Activated CD4-positive, alpha-beta T cell treated with anti-CD3 and anti-CD28 coated beads for 36 hours (primary cell): ENCODE measurements around the gene B4GALNT4. TPM values are rescaled to one million over a fixed set of nuclear protein-coding genes. Genes with fewer than 3 reads are reported as not detected.
A peak's percentile ranks its signal among the peaks of the same experiment; 100 is the strongest.
"Not testable (repeated sequence)": the region's sequence is repeated elsewhere in the genome, so short reads cannot be mapped to it uniquely, and the experiment has no call there.

Experiments
- ATAC-seq: fragments of 200-7000 bp; cut with Tn5 transposase; one replicate; pipeline ENCODE4 v1.10.0; 2021; ENCODE audit warnings: mild to moderate bottlenecking, moderate library complexity
- CTCF ChIA-PET: fragments of 350-600 bp; sonication (Branson Sonifier 250); formaldehyde crosslinking; loops from one replicate; lab custom pipeline; 2021; ENCODE audit warnings: antibody characterized with exemption; lab: Charles Lee
- POLR2A ChIA-PET: fragments of 350-600 bp; sonication (Branson Sonifier 250); formaldehyde crosslinking; loops from one replicate; lab custom pipeline; 2021; ENCODE audit warnings: antibody characterized with exemption, inconsistent platforms; lab: Charles Lee
- DNase-seq: peaks from one replicate; pipeline ENCODE4 v3.0.0-alpha.2; 2020
- H3K27ac Mint-ChIP-seq: one replicate; pipeline ENCODE4 v1.8.0; 2021; ENCODE audit warnings: mixed read lengths
- H3K27me3 Mint-ChIP-seq: one replicate; pipeline ENCODE4 v1.8.0; 2021; ENCODE audit warnings: mixed read lengths
- H3K36me3 Mint-ChIP-seq: one replicate; pipeline ENCODE4 v1.8.0; 2021; ENCODE audit warnings: low read depth, mixed read lengths
- H3K4me1 Mint-ChIP-seq: one replicate; pipeline ENCODE4 v1.8.0; 2021; ENCODE audit warnings: mixed read lengths
- H3K4me3 Mint-ChIP-seq: one replicate; pipeline ENCODE4 v1.8.0; 2021; ENCODE audit warnings: mild to moderate bottlenecking, moderate library complexity, mixed read lengths
- H3K9me3 Mint-ChIP-seq: one replicate; pipeline ENCODE4 v1.8.0; 2021; ENCODE audit warnings: low read depth, mixed read lengths
- intact Hi-C, 2 experiments: fragments of 100-400 bp; cut with DNase I in 1 of 2; cut with micrococcal nuclease in 1 of 2; formaldehyde crosslinking; loops; one replicate each; pipeline versions ENCODE4 v1.14.2 to v1.15.1; 2022 to 2024; cut with DNase I, micrococcal nuclease
- total RNA-seq, 2 experiments: library from RNA; stranded (reverse); gene quantifications; one replicate each; pipeline ENCODE4 v1.2.3, GENCODE V29; 2021

The B4GALNT4 gene
- total RNA-seq, 2 experiments from 2014 or later = 3.8 to 6.6 TPM

DNA sequence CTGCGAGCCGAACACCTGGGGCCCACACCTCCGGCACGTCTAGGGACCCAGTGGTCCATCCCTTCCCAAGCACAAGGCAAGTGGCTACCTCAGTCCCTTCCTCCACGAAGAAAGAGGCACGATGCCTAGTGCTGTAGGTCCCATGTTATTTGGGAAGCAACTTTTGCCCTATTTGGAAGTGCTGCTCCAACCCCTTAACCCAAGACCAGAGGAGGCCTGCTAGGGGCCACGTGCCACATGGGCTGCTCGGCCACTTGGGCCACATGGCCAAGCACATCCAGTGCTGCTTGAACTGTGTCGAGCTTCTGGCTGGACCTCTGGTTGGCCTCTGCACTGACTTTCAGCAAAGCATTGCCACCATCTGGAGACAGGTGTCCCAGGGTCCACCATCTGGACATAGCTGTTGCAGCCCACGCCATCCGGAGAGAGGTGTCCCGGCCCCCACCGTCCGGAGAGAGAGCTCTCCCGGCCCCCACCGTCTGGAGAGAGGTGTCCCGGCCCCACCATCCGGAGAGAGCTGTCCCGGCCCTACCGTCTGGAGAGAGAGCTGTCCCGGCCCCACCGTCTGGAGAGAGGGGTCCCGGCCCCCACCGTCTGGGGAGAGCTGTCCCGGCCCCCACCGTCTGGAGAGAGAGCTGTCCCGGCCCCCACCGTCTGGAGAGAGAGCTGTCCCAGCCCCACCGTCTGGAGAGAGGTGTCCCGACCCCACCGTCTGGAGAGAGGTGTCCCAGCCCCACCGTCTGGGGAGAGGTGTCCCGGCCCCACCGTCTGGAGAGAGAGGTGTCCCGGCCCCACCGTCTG, 6.5 kb upstream of the B4GALNT4 start:
- ChIA-PET POLR2A (no interaction called here), CTCF (interaction anchor here (0.6 to 4.0 kb wide), 7 partner anchors 14 to 126 kb away, joined by 3 to 22 read pairs (median 3); no protein-coding TSS in a partner anchor)
- Mint-ChIP-seq H3K4me1 (peaks cover 14% of the 10 kb centered on the region), H3K36me3 (no peaks in the 10 kb centered on the region), H3K27me3 (peaks cover 11% of the 10 kb centered on the region), H3K27ac (no peak overlapping the region), H3K9me3 (peaks cover 5% of the 10 kb centered on the region), H3K4me3 (no peak overlapping the region)
- ATAC-seq = no peak
- intact Hi-C loops = loop anchor here in 1 of 2 experiments (1.0 kb wide), 1 partner anchor 113 kb away; no protein-coding TSS in a partner anchor
- no peak for DNase-seq

DNA sequence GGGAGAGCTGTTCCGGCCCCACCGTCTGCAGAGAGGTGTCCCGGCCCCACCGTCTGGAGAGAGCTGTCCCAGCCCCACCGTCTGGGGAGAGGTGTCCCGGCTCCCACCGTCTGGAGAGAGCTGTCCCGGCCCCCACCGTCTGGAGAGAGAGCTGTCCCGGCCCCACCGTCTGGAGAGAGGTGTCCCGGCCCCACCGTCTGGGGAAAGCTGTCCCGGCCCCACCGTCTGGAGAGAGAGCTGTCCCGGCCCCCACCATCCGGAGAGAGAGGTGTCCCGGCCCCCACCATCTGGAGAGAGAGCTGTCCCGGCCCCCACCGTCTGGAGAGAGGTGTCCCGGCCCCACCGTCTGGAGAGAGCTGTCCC, 5.9 kb upstream of the B4GALNT4 start:
- Mint-ChIP-seq H3K4me1 (peaks cover 19% of the 10 kb centered on the region), H3K27me3 (peaks cover 16% of the 10 kb centered on the region)
- H3K27ac Mint-ChIP-seq, H3K4me3 Mint-ChIP-seq, H3K9me3 Mint-ChIP-seq, DNase-seq, intact Hi-C loops, H3K36me3 Mint-ChIP-seq, ATAC-seq: not testable (repeated sequence)
- ChIA-PET CTCF (interaction anchor here (0.6 to 4.0 kb wide), 5 partner anchors 15 to 126 kb away, joined by 3 to 22 read pairs (median 4); no protein-coding TSS in a partner anchor), POLR2A (interaction anchor here (0.6 kb wide), 1 partner anchor 129 kb away, joined by 3 read pairs; no protein-coding TSS in a partner anchor)

DNA sequence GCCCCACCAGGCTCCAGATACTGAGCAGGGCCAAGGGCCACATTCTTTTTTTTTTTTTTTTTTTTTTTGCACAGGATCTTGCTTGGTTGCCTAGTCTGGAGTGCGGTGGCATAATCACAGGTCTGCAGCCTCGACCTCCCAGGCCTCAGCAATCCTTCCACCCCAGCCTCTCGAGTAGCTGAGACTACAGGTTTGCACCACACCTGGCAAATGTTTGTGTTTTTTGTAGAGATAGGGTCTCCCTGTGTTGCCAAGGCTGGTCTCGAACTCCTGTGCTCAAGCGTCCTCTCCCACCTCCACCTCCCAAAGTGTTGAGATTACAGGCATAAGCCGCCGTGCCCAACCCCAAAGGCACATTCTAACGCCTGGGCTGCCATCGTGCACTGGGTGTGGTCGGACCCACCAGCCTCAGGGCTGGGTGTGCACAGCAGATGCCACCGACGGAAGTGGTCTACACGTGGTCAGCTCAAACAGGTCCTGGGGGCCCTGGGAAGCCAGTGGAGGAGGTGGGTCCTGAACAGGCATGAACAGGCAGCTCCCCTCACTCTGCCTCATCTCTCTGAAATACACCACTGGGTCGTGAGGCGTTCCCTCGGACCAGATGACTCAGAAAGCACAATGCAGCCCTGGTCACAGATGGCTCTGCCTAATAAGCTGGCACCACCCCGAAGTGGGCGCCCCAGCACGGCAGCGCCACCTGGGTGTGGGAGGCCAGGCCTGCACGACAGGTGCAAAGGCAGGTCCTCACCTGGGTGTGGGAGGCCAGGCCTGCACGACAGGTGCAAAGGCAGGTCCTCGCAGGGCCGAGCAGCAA, 5.1 kb upstream of the B4GALNT4 start:
- Mint-ChIP-seq H3K36me3 (no peaks in the 10 kb centered on the region), H3K27me3 (peaks cover 19% of the 10 kb centered on the region), H3K4me3 (no peak overlapping the region), H3K9me3 (peaks cover 5% of the 10 kb centered on the region), H3K27ac (no peak overlapping the region), H3K4me1 (peaks cover 15% of the 10 kb centered on the region)
- intact Hi-C loops = loop anchor here in 1 of 2 experiments (2.0 kb wide), 1 partner anchor 33 kb away; no protein-coding TSS in a partner anchor
- CTCF ChIA-PET = interaction anchor here (0.6 to 4.0 kb wide), 9 partner anchors 9 to 113 kb away, joined by 3 to 22 read pairs (median 4); no protein-coding TSS in a partner anchor
- ATAC-seq (peak; percentile 77), DNase-seq (peak; percentile 78)
- POLR2A ChIA-PET = interaction anchor here (0.6 kb wide), 2 partner anchors 75 to 130 kb away, joined by 3 read pairs; no protein-coding TSS in a partner anchor

DNA sequence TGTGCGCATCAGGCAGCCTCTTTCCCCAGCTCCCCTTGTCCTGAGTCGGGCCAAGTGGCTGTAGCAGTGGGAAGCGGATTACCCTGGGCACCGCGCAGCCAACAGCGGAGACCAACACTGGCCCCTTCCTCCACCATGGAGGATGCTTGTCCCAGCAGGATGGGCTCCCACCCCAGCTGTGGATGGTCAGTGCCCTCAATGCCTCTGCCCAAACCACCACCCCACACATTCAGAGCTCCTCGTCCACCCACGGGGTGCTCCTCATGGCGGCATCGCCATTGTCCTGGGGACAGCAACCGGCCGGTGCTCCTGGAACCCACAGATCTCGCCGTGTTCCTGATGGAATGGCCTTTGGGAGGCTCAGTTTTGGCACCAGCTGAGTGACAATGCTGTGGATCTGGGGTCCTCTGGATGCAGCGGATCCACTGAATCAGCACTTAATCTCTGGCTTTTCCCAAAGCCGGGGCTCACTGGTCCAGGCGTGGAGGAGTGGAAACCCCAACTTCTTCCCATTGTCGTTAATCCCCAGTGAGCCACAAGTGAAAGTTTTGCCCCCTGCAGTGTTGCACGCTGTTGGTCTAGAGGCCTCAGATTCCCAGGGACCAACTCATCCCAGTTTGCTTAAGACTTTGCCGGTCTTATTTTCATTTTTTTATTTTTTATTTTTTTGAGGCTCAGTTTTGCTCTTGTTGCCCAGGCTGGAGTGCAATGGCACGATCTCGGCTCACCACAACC, 4.1 kb upstream of the B4GALNT4 start:
- peaks cover 19% of the 10 kb centered on the region for H3K27me3 Mint-ChIP-seq
- no peak overlapping the region for H3K27ac Mint-ChIP-seq
- CTCF ChIA-PET = interaction anchor here (0.6 to 4.0 kb wide), 6 partner anchors 42 to 114 kb away, joined by 3 to 22 read pairs (median 5); partner anchors contain the start of gene ANO9
- H3K9me3 Mint-ChIP-seq = peaks cover 5% of the 10 kb centered on the region
- peaks cover 12% of the 10 kb centered on the region for H3K4me1 Mint-ChIP-seq
- H3K4me3 Mint-ChIP-seq = no peak overlapping the region
- intact Hi-C loops = loop anchor here in 1 of 2 experiments (2.0 kb wide), 1 partner anchor 32 kb away; no protein-coding TSS in a partner anchor
- ATAC-seq = no peak
- H3K36me3 Mint-ChIP-seq = no peaks in the 10 kb centered on the region
- POLR2A ChIA-PET = no interaction called here
- no peak for DNase-seq

DNA sequence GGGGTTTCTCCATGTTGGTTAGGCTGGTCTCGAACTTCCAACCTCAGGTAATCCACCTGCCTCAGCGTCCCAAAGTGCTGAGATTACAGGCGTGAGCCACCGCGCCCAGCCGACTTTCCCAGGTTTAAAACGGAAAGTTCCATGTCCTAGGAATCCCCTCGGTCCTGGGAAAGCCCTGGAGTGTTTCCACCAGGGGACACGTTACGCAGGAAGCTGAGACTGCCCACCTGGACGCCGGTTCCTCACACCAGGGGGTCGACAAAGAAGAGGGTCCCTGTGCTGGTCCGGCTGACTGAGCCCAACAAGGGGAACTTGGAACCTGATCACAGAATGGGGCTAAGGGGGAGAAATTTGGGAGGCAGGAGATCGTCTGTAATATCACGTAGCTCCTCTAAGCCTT, 3.5 kb upstream of the B4GALNT4 start:
- no peak overlapping the region for H3K4me3 Mint-ChIP-seq
- CTCF ChIA-PET = interaction anchor here (4.0 kb wide), 1 partner anchor 115 kb away, joined by 22 read pairs; no protein-coding TSS in a partner anchor
- peaks cover 20% of the 10 kb centered on the region for H3K27me3 Mint-ChIP-seq
- peaks cover 11% of the 10 kb centered on the region for H3K4me1 Mint-ChIP-seq
- peaks cover 5% of the 10 kb centered on the region for H3K9me3 Mint-ChIP-seq
- POLR2A ChIA-PET = no interaction called here
- DNase-seq = no peak
- ATAC-seq = no peak
- intact Hi-C loops = loop anchor here in 1 of 2 experiments (2.0 kb wide), 1 partner anchor 31 kb away; no protein-coding TSS in a partner anchor
- no peak overlapping the region for H3K27ac Mint-ChIP-seq
- H3K36me3 Mint-ChIP-seq = no peaks in the 10 kb centered on the region

DNA sequence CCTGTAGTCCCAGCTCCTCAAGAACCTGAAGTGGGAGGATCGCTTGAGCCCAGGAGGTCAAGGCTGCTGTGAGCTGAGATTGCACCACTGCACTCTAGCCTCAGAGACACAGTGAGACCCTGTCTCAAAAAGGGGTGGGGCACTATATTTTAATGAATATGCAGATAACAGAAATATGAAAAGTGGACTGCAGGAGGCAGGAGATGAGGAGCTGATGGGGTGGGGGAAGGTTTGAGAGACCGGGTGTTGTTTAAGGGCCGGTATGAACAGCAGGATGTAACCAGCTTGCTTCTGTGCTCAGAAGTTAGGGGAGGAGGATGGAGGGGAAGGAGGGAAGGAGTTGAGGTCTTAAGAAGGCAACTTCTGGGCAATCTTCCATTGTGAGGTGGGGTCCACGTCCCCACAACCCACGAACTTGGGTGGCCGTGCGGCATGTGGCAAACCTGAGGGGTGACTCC, 1.3 kb upstream of the B4GALNT4 start:
- intact Hi-C loops = no loop called here
- POLR2A ChIA-PET = interaction anchor here (0.6 kb wide), 1 partner anchor 51 kb away, joined by 3 read pairs; no protein-coding TSS in a partner anchor
- H3K27ac Mint-ChIP-seq = no peak overlapping the region
- no peak for DNase-seq
- H3K27me3 Mint-ChIP-seq = peaks cover 20% of the 10 kb centered on the region
- peak overlapping the region; percentile 67 for H3K4me3 Mint-ChIP-seq
- no peaks in the 10 kb centered on the region for H3K9me3 Mint-ChIP-seq
- ATAC-seq = no peak
- no peaks in the 10 kb centered on the region for H3K36me3 Mint-ChIP-seq
- CTCF ChIA-PET = interaction anchor here (0.6 to 1.7 kb wide), 6 partner anchors 9 to 161 kb away, joined by 3 to 4 read pairs (median 4); partner anchors contain the start of genes BET1L and RIC8A
- peaks cover 10% of the 10 kb centered on the region for H3K4me1 Mint-ChIP-seq

DNA sequence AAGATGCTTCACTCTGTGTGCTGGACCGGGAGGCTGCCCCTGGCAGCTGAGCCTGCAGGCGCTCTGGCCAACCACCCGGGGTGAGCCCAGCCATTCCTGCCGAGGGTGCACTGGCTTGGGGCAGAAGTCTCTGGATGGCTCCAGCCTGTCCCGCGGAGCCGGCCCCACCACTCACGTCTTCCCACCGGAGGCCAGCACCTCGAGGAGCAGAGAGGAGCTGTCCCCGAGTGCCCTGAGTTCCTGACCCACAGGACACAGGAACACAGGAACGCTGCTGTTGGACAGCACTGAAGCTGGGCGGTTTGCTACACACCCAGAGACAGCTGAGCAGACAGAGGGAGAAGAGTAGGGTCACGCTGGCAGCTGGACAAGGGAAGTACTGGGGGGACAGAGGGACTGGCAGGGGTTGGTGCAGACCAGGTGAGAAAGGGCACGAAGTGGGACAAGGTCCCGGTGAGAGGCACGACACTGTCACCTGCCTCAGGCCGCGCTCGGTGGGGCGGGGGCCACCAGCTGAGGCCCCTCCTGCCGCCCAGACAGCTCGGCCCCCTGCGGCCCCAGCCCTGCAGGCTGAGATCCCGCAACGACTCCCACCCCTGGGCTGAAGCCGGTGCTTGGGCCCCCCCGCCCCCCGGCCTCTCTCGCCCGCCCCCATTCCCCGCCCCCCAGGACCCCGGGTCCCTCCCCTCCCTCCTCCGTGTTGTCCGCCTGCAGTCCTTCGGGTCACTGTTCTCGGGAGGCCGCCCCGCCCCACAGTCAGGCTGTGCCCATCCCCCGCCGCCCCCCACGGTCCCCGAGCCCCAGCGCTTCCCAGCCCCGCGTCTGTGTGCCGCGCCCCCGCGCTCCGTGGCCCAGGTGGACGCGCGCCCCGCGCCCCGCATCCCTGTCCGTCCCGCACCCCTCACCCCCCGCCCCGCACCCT, 624 bp upstream of the B4GALNT4 start:
- ATAC-seq = no peak
- peak overlapping the region; percentile 25 for H3K27ac Mint-ChIP-seq
- H3K27me3 Mint-ChIP-seq = peaks cover 20% of the 10 kb centered on the region
- H3K9me3 Mint-ChIP-seq = no peaks in the 10 kb centered on the region
- no peak for DNase-seq
- no peaks in the 10 kb centered on the region for H3K36me3 Mint-ChIP-seq
- CTCF ChIA-PET = interaction anchor here (0.7 to 1.7 kb wide), 4 partner anchors 19 to 161 kb away, joined by 3 to 4 read pairs (median 4); partner anchors contain the start of genes BET1L and RIC8A
- intact Hi-C loops = no loop called here
- H3K4me3 Mint-ChIP-seq = peak overlapping the region; percentile 67
- POLR2A ChIA-PET = no interaction called here
- peaks cover 10% of the 10 kb centered on the region for H3K4me1 Mint-ChIP-seq

DNA sequence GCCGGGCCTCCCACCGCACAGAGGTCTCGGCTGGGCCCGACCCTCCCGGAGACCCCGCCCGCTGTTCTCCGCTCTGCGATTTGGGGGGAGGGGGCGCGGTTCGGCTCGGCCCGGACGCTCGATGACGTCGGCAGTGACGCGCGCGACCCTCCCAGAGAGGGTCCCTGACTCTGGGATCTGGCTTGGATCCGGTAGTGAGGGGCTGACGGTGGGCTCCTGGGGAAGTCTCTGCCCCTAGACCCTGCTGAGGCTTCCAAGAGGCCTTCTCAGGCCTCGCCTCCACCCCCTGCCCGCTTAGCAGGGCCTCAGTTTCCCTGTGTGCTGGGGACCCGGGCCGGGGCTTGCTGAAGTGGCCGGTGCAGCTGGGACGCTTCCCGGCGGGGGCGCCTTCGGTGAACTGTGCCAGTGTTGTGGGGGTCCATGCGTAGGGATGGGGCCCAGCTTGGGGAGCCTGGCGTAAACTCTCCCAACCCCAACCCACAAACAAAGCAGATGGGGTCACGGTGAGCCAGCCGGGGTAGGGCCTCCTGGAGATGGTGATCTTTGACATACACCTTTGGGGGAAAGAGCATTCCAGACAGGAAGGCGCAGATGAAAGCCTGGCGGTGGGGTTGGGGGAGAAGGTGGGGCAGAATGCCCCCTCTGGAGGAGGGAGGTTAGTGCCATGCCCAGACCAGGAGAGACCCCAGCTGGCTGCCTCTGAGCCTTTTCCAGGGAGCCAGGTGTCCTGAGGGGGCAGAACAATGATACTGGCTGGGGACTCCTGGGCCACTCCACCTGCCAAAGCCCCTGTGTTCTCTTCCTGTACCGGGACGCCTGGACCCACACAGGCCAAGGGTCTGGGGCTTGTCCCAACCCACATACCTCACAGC, 1.0 kb downstream of the B4GALNT4 start:
- peaks cover 20% of the 10 kb centered on the region for H3K27me3 Mint-ChIP-seq
- peak overlapping the region; percentile 44 for H3K4me3 Mint-ChIP-seq
- ChIA-PET POLR2A (no interaction called here), CTCF (interaction anchor here (1.2 to 1.4 kb wide), 2 partner anchors 167 to 171 kb away, joined by 3 to 5 read pairs; no protein-coding TSS in a partner anchor)
- H3K27ac Mint-ChIP-seq = peak overlapping the region; percentile 31
- DNase-seq (no peak), ATAC-seq (no peak)
- H3K9me3 Mint-ChIP-seq = no peaks in the 10 kb centered on the region
- peaks cover 10% of the 10 kb centered on the region for H3K4me1 Mint-ChIP-seq
- intact Hi-C loops = no loop called here
- H3K36me3 Mint-ChIP-seq = no peaks in the 10 kb centered on the region

DNA sequence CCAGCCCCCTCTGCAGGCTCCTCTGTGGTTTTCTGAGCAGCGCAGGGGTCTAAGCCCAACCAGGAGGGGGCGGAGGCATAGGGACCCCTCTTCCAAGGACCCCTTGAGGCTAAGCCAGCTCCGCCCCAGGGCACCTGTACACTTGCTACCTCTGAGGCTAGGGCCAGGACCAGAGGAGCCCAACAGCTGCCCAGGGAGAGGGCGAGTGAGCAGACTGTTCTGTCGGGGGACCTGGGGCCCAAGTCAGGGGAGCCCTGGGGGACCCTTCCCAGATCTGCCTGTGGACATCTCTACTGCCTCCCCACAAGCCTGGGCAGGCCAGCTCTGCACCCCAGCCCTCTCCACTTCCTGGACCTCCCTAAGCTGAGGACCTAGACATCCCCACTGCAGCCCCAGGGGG, 1.8 kb downstream of the B4GALNT4 start:
- no peak for DNase-seq
- no peak overlapping the region for H3K4me3 Mint-ChIP-seq
- peak; percentile 23 for ATAC-seq
- CTCF ChIA-PET = interaction anchor here (1.0 to 1.4 kb wide), 3 partner anchors 16 to 170 kb away, joined by 3 to 5 read pairs (median 3); no protein-coding TSS in a partner anchor
- no peaks in the 10 kb centered on the region for H3K36me3 Mint-ChIP-seq
- intact Hi-C loops = no loop called here
- H3K9me3 Mint-ChIP-seq = no peaks in the 10 kb centered on the region
- POLR2A ChIA-PET = no interaction called here
- peaks cover 10% of the 10 kb centered on the region for H3K4me1 Mint-ChIP-seq
- peaks cover 20% of the 10 kb centered on the region for H3K27me3 Mint-ChIP-seq
- no peak overlapping the region for H3K27ac Mint-ChIP-seq
